Activated CD8-positive, alpha-beta memory T cell treated with anti-CD3 and anti-CD28 coated beads, Interleukin-2, amount 50 U/mL, for 24 hours (primary cell): ENCODE measurements around the gene DNMT3L.
A peak's percentile ranks its signal among the peaks of the same experiment; 100 is the strongest.
"Not testable (repeated sequence)": the region's sequence is repeated elsewhere in the genome, so short reads cannot be mapped to it uniquely, and the experiment has no call there.

Source experiments
- DNase-seq: peaks from one replicate; pipeline ENCODE4 v3.0.0-alpha.2; 2020; ENCODE audit errors: extremely low read depth

Gene DNMT3L

DNA sequence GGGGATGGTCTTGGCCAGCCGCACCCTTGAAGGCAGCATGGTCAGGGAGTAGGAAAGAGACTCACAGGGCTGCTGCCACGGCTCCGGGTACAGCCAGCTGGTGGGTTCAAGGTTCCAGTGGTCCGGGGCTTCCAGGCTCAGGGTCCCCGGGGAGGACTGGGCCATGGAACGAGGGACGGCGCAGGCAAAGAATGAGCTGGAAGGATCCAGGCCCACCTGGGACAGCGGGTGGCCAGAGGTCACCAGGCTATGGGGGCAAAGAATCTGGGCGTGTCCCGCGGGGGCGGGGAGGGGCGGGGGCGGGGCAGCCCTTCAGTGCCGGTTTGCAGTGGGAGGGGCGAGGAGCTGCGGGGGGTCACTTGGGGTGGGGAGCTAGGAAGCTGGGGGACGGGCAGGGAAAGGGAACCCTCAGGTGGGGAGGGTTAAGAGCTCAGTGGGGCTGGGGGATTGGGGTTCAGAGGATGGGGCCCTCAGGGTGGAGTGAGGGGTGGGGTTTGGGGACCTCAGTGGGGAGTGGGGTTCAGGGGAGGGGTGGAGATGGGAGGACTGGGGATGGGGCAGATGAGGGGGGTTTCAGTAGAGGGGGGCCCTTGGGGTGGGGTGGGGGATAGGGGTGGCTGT lies at the start of gene DNMT3L:
Gene DNMT3L (minus strand): TSS at position 223 of the 621 bp plus-strand sequence. CDS start 638 bp downstream, outside the sequence.
- no peak for DNase-seq

DNA sequence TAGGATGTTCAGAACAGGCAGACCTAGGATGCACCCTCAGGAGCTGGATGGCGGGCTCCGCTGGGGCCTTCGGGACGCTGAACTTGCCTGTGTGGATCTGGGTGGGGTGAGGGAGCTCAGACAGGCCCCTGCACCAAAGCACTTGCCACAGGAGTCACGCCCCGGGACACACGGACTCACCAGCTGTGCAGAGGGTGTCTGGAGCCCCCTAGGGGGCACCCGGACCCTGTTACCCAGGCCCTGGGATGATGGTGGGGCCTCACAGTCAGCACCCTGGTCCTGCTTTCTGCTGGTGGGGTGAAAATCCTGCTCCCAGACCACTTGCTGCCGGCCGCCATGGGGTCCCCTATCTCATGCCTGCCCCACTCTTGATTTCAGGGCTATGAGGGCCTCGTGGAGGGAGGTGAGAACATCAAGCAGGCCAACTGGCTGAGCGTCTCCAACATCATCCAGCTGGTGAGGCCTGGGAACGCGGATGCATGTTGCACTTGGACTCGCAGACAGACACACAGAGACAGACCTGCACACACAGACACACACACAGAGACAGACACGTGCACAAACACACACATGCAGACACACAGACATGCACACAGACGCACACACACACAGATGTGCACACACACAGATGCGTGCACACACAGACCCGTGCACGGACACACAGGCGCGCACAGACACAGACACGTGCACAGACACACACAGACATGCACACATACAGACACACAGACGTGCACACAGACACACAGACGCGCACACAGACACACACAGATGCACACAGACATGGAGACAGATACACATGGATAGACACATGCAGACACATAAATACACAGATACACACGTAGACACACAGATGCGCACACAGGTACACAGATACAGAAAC lies 49.2 kb upstream of the DNMT3L start:
- no peak for DNase-seq

DNA sequence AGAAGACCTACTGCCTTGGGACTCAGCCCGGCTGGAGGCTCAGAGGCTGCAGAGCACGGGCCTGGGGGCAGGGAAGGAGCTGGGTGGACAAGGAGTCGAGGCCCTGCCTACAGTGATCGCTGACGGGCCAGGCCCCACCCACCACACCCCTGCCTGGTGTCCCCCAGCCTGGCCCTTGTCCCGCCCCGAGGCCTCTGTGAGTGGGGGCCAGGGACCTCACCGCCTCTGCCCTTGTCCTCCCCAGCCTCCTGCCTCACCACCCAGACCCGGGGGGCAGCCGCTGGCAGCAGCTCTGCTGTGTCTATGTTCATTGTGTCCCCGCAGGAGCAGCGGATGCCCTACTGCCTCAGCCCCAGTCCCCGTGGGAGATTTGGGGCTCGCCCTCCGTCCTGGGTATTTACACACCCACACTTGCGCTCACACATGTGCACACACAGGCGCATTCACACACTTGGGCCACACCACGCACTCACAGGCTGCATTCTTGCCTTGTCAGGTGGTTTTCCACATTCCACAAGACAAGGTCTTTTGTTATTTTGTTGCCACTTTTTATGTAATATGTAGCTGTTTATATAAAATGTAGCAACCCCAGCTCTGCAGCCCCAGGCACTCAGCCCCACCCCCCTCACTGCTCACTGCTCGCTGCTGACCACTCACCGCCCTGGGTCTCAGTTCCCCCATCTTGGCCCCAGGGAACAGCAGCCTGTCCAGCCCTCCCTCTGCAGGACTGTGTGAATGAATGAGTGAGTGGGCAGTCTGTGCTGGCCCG lies 45.4 kb upstream of the DNMT3L start:
- DNase-seq, result no peak

DNA sequence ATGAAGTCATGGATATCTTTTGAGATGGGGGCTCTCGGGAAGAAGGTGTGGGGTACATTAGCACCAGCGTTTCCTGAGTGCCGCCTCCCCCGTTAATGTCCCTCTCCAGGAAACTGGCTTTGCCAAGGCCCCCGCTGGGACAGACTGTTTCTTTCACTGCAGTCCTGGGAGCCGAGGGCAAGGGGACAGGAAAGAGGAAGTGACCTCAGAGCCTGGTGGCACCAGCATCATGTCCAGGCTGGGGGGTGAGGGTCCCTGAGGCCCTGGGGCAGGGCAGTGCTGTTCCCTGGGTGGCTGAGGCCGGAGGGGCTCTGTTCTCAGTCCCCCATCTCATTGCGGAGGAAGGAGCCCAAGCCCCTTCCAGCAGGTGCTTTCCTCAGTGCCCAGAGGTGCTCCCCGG lies 44.0 kb upstream of the DNMT3L start:
- no peak for DNase-seq

DNA sequence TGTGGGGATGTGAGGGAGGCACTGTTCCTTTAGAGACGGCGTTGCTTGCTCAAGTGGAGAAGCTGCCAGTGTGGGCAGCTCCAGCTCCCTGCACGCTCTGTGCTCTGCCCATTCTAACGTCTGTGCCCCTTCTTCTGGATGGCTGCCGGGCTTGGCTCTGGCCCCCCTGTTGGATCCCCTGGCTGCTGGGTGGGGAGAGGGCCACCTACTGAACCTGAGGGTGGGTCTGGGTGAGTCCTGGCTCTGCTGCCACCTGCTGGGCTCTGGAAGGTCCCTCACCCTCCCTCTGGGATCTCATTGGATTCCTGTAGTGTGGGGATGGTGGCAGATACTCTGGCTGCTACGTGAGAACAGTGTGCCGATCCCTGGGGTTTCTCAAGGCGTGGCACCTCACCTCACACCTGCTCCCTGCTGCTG lies 43.2 kb upstream of the DNMT3L start:
- DNase-seq, result no peak

DNA sequence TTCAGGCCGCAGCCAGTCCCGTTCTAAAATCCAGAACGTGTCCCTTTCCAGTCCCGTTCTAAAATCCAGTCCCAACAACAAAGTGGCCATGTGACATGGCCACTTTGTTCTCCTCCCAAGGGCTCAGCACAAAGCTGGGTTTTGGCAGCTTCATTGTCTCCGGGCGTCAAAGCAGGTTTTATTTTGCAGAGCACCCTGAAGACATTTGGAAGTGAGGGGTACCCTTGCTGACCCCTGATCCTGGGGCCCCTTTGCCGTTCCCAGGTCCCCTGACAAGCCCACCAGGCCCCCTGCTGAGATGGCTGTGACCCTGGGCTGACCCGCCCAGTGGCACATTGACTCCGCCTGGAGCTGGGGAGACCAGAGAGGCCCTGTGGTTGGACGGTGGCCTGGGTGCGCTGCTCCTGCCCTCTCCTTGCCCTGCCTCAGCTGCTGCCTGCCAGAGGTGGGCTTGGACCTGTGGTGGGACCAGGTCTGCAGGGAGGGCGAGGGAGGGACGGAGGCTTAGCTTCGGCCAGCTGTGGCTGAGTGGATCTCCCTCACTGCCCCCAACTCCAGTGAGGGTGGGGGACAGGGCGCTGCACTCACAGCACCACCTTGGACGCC lies 42.4 kb upstream of the DNMT3L start:
- no peak for DNase-seq

DNA sequence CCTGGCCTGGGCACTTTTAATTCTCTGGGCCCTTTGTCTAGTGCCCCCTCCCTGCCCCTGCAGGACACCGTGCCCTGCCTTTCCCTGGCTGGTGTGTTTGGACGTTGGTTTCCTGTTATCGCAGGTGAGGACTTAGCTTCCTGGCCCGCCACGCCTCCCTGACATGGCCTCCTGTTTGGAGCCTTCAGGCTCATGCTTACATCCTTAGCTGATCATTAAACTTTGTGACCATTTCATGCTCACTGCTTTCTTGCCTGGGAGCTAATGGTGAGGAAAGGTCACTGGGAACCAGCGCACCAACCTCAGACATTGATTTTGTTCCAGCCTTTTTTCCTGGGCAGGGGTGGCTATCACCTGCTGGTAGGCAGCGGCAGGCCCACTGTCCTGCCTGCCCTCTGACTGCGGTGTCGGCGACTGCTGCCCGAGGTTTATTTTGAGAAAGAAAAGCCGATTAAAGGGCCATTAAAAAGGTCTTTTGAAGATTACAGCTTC lies 41.8 kb upstream of the DNMT3L start:
- no peak for DNase-seq

DNA sequence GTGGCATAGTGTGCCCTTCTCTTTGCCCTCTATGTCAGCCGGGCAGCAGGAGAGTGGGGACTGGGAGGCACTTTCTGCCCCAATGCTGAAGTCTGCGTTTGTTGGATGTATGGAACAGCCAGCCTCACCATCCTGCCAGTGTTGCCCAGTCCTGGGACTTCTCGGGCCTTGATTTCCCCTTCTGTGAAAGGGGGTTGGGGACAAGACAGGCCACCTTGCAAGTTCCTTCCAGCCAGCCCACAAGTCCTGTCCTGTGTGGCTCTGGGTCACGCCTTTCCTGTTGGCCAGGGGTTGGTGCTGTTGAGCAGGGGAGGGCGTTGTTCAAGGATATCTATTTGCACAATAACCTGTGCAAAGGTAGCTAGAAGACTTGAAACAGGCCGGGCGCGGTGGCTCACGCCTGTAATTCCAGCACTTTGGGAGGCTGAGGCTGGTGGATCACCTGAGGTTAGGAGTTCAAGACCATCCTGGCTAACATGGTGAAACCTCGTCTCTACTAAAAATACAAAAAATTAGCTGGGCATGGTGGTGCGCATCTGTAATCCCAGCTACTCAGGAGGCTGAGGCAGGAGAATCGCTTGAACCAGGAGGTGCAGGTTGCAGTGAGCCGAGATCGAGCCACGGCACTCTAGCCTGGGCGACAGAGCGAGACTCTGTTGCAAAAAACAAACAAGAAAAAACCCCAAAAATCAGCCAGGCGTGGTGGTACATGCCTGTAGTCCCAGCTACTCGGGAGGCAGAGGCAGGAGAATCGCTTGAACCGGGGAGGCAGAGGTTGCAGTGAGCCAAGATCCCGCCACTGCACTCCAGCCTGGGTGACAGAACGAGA lies 41.1 kb upstream of the DNMT3L start:
- not testable (repeated sequence) for DNase-seq

DNA sequence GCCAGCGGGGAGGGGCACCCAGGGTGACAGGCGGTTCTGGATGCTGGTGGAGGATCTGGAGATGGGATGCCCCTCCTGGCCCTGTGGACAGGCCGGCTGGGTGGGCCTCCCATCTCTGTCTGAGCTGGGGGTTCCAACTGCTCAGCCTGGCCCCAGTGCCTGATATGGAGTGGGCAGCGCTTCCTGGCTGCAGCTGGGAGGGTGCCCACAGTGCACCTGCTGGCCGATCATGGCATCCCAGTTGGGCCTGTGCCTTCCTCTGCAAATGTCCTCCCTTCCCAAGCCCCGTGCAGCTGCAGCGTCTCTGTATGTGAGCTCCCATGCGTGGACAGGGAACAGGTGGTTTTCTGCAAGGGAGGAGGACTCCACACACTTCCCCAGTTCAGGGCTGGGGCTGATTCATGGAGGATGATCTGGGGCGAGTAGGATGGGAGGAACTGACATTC lies 40.3 kb upstream of the DNMT3L start:
- no peak for DNase-seq

DNA sequence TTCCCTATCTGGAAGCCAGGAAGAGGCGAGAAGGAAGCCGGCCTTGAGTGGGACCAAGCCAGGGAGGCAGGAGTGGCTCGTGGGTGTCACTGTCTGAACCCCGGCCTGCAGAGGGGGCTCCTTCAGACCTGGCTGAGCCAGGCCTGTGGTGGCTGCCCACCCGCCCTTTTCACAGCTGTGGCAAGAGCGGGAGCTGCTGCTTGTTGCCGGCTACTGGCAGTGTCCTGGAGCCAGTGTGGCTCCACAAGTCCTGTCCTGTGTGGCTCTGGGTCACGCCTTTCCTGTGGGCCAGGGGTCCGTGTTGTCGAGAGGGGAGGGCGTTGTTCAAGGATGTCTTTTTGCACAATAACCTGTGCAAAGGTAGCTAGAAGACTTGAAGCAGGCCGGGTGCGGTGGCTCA lies 39.4 kb upstream of the DNMT3L start:
- no peak for DNase-seq

DNA sequence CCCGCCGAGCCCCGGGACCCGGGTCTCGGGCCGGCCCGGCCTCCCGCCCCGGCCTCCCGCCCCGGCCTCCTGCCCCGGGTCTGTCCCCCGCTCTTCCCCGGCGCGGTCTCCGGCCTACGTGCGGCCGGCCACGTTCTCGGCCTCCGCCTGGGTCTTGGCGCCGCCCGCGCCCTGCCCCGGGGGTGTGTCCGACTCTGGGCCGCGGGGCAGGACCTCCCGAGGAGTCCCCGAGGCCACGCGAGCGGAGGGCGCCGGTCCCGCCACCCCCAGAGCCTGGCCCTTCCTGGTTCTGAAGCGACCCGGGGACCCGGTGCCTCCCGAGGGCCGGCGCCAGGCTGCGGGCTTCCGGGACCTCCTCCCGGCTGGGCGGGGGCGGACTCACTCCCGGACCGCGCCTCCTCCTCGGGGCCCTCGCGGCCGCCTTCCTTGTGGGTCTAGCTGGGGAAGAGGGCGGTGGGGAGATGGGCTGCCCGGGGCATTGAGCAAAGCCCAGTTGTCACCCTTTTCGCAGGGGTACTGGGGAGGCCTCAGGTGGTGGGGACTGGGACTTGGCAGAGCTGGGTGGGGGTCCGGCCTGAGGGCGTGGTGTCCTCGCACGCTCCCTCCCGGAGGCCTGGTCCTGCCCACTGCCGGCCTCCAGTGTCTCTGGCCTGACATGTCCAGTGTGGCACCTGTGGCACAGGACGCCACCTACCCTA lies 38.7 kb upstream of the DNMT3L start:
- DNase-seq, result no peak

DNA sequence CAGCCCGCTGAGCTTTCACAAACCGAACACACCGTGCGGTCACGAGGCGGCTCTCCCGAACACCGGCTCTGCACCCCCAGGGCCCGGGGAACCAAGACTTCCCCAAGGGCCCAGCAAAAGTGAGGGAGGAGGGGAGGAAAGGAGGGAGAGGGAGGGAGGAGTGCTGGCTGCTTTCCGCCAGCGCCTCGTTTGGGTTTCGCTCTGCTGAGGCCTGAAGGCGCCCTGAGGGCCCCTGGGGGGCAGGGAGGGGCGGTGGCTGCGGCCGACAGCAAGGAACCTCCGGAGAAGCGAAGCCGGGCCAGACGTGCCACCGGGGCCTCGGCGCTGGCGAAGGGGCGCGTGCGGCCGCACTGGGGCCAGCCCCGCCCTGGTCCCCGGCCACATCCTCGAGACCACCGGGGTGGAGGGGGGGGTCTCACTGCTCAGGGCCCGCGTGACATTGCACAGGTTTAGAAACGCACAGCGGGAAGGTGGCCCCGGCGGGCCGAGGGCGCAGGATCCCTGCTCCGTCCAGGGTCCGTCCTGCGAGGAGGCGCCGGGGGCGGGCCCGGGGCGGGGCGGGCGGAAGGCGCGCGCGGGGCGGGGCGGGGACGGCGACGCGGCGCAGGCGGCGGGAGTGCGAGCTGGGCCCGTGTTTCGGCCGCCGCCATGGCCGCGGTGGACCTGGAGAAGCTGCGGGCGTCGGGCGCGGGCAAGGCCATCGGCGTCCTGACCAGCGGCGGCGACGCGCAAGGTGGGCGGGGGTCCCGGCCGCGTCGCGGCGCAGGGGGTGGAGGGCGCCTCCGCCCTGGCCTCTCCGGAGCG lies 38.0 kb upstream of the DNMT3L start, which contains the start of gene PFKL:
Gene PFKL (plus strand): TSS at position 596 of the 804 bp plus-strand sequence. CDS start 53 bp downstream, at position 649.
- no peak for DNase-seq

DNA sequence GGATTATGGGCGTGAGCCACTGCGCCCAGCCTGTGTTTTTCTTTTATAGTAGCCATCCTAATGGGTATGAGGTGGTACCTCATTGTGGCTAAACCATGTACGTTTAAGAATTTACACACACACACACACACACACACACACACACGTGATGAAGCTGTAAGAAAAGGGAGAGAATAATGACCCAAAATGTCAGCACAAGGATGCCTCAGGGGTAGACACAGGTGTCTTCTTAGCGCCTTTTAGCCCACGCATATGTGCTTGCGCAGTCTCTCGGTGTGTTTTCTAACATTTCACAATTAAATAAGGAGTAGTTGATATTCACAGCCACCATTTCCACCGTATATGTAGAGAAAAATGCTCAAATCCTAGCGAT lies 37.4 kb upstream of the DNMT3L start:
- DNase-seq, result no peak

DNA sequence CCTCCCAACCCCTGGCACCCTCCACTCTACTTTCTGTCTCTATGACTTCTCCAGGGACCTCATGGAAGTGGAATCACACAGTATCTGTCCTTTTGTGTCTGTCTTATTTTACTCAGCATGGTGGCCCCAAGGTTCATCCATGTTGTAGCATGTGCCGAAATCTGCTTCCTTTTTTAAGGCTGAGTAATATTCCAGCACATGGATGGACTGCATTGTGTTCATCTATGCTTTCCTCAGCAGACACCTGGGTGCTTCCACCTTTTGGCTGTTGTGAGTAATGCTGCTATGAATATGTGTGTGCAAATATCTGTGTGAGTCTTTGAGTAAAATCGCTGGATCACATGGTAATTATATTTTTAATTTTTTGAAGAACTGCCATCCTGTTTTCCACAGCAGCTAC lies 36.6 kb upstream of the DNMT3L start:
- DNase-seq, result no peak

DNA sequence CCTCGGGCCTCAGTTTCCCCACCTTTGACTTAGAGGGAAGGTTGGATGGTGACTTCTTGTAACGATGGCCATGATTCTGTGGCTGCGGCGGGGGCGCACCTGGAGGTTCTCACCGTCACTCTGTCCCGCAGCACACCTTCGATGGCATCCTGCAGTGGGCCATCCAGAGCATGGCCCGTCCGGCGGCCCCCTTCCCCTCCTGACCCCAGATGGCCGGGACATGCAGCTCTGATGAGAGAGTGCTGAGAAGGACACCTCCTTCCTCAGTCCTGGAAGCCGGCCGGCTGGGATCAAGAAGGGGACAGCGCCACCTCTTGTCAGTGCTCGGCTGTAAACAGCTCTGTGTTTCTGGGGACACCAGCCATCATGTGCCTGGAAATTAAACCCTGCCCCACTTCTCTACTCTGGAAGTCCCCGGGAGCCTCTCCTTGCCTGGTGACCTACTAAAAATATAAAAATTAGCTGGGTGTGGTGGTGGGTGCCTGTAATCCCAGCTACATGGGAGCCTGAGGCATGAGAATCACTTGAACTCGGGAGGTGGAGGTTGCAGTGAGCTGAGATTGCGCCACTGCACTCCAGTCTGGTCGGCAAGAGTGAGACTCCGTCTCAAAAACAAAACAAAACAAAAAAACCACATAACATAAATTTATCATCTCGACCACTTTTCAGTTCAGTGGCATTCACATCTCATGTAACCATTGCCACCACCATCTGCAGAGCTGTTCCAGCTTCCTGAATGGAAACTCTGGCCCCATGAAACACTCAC lies 36.0 kb upstream of the DNMT3L start:
- DNase-seq, result peak; percentile 42

DNA sequence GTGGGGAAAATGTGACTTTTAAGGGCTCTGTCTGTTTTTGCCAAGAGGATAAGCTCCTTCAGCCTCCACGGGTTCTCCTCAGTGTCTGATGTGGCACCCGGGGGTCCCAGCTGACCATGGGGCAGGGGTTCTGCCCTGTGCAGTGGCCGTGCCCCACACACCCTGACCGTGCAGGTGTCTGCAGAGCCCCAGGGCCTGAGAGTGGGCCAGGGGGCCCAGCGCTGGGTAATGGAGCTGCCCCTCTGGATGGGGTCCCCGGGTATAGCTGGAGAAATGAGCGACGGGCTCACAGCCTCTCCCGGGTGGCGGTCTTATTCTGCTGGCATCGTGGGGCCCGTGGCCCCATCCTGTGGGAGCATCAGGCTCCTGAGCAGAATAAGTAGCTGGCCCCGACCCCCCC lies 35.2 kb upstream of the DNMT3L start:
- no peak for DNase-seq

DNA sequence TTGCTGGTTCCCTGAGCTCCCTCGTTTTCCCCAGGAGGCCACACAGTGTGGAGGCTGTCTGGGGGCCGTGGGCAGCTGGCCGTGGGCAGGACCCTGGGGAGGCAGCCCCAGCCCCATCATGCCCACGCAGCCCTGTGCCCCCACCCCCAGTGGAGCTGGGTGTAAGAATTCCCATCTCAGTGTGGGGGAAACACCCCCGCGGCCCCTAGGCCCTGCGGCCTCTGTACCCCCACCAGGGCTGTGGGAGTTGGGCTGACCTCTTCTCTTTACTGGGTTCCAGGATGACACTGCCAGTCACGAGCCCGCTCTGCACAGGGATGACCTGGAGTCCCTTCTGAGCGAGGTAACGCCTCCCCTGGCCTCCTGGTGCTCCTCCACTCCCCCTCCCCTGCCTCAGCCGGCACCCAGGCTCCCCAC lies 34.4 kb upstream of the DNMT3L start:
- DNase-seq, result no peak

DNA sequence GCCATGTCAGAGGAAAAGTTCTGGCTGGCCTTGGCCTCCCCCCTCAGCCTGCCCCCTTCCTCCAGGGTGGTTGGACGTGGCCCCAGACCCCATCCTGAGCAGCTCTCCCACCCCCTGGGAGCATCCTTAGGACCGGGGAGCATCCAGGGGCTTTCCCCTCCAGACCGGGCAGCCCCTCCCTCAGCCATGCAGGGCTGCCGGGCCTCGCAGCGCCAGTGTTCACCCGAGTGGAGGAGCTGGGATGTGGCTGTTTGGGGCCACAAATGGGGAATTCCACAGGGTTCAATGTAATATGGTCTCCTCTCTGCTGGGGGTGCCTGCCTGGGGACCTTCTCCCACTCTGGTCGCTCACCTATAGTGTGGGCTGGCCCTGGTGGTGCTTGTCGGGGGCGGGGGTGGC lies 33.9 kb upstream of the DNMT3L start:
- DNase-seq, result no peak

DNA sequence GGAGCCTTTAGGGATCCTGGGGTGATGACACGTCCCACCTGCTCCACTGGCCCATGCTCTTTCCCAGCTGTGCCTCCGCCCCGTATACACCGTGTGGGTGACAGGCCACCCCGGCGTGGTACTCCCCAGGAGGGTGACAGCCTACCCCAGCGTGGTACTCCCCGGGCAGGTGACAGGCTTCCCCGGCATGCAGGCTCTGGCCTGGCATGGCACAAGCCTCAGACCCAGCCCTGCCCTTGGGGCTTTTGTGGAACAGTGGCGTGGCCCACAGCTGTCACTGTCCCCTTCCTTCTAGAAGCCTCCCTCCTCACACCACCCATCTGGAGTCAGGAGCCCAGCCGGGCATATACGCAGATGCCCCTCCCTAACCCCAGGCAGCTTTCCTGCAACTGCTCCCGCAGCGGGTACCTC lies 33.5 kb upstream of the DNMT3L start:
- DNase-seq, result no peak
